GM21528 (cell line): ENCODE measurements around the gene WIPF3.
"Not testable (repeated sequence)": the region's sequence is repeated elsewhere in the genome, so short reads cannot be mapped to it uniquely, and the experiment has no call there.

Experiments
- ATAC-seq: cut with Tn5 transposase; IDR thresholded peaks from one replicate; pipeline ENCODE4 v1.9.1; 2021; ENCODE audit warnings: mild to moderate bottlenecking, moderate library complexity; ENCODE audit not compliant: unreplicated experiment, low FRiP score

WIPF3 gene

GRCh38 chr7:29875741-29876140 is 69.4 kb downstream of the WIPF3 start:
- ATAC-seq: no peak

- ATAC-seq: no peak
Measured at GRCh38 chr7:29877196-29877595, 70.9 kb downstream of the WIPF3 start.

GRCh38 chr7:29878081-29878688 is 71.9 kb downstream of the WIPF3 start:
- no peak for ATAC-seq

- no peak for ATAC-seq
Measured at GRCh38 chr7:29879609-29880008, 73.3 kb downstream of the WIPF3 start.

GRCh38 chr7:29881724-29882123 is 75.4 kb downstream of the WIPF3 start:
- ATAC-seq: no peak

DNA sequence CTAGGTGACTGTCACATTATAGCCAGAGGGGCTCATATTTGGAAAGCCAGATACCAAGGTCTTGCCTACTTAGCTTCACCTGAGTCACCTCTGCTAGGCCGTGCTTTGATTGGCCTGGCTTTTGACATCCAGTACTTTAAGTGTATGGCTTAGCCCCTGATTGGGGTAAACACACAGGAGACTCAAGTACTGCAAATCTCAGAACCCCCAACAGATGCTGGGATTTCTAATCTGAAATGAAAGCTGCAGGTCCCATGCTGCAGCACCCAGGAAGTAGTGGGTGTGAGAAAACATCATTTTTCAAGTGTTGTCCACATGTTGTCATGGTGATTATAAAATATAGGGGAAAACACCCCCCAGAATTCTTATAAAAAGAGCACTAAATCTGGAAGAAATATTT is 76.2 kb downstream of the WIPF3 start:
- no peak for ATAC-seq

DNA sequence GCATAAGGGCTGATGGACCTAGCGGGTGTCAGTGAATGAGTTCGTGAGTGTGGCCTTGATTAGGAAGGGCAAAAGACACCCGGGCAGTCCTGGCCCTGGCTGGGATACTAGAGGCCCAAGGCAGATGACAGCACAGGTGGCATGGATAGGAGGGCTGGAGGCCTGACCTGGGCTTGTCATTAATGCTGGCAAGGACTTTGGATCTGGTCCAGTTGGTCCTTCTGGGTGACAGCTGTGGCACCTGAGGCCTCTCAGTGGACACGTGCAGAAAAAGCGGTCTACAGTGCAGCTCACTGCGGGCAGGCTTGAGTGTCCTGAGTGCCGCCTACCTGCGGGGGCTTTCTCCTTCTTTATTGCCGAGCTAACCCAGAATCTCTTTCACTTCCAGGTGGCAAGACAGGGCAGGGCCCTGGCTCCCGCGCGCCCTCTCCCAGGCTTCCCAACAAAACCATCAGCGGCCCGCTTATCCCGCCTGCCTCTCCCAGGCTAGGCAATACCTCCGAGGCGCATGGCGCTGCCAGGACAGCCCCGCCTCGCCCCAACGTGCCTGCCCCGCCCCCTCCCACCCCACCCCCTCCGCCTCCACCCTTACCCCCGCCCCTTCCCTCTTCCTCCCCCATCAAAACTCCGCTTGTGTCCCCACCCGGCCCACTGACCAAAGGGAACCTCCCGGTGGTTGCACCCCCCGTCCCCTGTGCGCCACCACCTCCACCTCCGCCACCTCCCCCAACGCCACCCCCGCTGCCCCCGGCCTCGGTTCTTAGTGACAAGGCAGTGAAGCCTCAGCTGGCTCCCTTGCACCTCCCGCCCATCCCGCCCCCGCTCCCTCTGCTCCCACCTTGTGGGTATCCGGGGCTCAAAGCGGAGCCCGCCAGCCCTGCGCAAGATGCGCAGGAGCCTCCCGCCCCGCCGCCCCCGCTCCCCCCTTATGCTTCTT is 77.4 kb downstream of the WIPF3 start:
- no peak for ATAC-seq

DNA sequence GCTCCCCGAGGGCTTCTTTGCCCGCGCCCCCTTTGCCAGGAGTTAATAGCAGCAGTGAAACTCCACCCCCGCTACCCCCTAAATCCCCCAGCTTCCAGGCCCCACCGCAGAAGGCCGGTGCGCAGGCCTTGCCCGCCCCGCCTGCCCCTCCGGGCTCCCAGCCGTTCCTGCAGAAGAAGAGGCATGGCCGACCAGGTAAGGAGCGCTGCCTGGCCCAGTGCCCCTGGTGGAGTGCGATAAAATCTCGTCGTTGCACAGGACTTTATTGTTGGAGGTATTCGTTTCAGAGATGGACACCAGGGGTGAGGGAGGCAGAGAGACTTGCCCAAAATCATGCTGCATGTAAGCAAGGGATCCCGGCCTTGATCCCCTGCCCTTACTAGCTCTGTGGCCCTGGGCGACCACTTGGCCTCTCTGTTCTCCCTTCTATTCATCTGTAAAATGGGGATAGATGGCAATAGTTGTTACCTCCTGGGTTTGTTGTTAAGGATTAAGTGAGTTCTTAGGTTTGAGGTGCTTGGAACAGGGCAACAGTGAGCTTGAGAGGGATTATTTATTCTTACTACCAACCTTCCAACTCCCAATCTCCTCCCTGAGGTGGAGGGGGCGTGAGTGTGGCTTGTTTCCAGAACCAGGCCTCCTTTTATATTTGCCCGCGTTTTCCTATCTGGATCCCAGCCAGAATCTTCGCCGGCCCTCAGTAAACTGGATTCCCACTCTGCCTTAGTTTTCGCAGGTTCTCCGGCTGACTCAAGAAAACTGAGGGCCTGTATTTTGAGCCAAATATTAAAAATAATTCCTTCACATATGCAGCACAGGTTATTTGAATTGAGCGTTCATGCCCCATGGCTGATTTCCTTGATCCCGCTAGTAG is 78.3 kb downstream of the WIPF3 start:
- no peak for ATAC-seq

- ATAC-seq: no peak
Measured at GRCh38 chr7:29885626-29886025, 79.3 kb downstream of the WIPF3 start.

DNA sequence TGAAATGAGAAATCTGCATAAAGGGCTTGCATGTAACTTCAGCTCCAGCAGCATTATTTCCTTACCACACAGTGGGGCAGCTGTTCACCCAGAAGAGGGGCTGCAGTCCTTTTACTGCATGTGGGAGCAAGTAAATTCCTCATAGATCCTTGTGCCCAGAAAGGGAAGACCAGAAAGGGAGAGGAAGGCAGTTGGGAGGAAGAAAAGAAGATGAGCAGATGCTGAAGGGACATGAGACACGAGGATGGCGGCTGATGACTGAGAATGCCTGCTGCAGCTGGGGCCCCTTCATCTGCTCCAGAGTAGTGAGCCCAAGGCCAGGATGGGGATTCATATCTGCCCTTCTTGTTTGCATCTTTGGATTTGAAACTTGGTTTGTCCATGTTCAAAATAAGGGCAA is 80.5 kb downstream of the WIPF3 start:
- no peak for ATAC-seq

GRCh38 chr7:29888006-29888405 is 81.7 kb downstream of the WIPF3 start:
- no peak for ATAC-seq

GRCh38 chr7:29889288-29889687 is 83.0 kb downstream of the WIPF3 start:
- ATAC-seq: no peak

DNA sequence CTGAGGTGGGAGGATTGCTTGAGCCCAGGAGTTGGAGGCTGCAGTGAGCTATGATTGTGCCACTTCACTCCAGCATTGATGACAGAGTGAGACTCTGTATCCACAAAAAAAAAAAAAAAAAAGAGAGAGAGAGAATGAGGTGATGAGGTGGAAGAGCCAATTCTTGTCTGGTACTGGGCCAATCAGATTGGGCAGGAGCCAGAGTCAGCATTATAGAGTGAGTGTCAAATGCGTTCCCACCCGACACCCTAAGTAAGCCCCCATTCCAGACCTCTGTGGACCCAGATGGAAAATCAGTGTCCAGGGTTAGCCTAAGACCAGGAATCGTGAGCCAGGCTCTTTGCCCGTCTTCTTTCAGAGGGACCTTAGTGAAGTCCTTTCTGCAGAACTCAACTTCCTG is 83.9 kb downstream of the WIPF3 start:
- ATAC-seq: no peak

- not testable (repeated sequence) for ATAC-seq
Measured at GRCh38 chr7:29890786-29891185, 84.5 kb downstream of the WIPF3 start.

- ATAC-seq: no peak
Measured at GRCh38 chr7:29891766-29892165, 85.5 kb downstream of the WIPF3 start.

DNA sequence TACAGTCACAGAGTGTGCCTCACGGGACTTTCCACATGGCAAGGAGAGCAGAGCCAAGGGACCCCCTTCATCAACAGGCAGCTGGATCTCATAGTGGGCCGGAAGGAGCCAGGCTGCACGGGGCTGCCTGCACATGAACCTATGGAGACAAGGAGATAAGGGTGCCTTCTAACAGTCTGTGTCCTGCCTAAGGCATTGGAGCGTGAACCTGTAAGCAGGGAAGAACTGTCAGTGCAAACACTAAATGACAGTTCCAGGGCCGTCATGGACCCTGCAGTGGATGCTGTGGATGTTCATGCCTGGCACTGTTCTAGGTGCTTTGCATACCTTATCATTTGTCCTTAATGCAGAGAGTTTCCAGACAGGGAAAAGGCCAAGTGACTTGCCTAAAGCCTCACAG is 85.9 kb downstream of the WIPF3 start:
- ATAC-seq: no peak

DNA sequence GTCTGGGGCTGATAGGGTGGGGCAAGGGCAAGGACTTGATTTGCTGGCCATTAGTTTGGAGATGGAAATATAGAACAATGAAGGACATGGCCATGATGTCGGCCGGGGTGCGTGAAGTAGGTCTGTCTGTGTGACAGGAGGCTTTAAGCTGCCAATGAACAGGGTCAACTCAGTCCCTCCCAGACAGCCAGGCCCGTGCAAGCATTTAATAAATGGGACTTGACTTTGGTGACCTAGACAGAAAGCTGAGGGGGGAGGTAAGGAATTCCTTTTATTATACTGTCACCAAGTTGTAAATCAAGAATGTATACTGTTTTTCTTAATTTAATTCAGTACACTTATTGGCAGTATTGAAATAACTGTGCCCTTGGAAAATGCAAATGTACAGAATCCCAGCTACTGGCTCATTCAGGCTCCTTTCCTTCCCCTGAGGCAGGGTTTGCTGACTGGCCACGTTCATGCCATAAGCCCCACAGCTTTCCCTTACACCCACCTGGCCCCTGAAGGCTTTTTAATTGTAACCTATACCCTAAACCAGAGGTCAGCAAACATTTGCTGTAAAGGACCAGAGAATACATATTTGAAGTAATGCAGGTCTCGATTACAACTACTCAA is 87.2 kb downstream of the WIPF3 start:
- no peak for ATAC-seq

GRCh38 chr7:29894256-29894655 is 87.9 kb downstream of the WIPF3 start:
- ATAC-seq: no peak

GRCh38 chr7:29895559-29895958 is 89.3 kb downstream of the WIPF3 start:
- no peak for ATAC-seq

DNA sequence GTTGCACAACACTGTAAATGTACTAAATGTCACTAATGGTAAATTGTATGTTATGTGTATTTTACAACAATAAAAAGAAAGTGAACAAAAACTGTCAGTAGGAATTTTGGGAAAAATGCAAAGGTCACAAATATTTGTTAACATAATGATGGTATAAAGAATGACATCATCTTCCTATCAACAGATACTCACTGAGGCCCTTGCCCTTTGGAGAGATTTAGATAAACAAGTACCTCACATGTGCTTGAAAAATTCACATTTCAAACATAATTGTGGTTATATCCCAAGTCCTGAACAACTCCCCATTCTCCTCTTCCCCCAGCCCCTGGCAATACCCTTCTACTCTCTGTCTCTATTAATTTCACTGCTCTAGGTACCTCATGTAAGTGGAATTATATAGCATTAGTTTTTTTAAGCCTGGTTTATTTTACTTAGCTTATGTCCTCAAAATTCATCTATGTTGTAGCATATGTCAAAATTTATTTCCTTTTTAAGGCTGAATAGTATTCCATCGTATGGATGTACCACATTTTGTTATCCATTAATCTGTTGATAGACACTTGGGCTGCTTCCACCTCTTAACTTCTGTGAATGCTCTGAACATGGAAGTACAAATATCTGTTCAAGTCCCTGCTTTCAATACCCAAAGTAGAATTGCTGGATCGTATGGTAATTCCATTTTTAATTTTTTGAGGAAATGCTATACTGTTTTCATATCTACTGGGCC is 90.5 kb downstream of the WIPF3 start:
- ATAC-seq: no peak
